Left ventricle myocardium superior (tissue), 1 donor: Measurements from ENCODE around the gene PRKAG2. TPM values are rescaled to one million over a fixed set of nuclear protein-coding genes. Genes with fewer than 3 reads are reported as not detected.

Source experiments
- ATAC-seq: fragments of 200-7000 bp; cut with Tn5 transposase; one replicate; pipeline ENCODE4 v1.9.1; 2020; ENCODE audit warnings: mild to moderate bottlenecking, moderate library complexity
- DNase-seq: peaks from one replicate; pipeline ENCODE4 v3.0.0-alpha.2; 2020
- intact Hi-C: fragments of 100-400 bp; cut with micrococcal nuclease; formaldehyde crosslinking; loops from one replicate; pipeline ENCODE4 v1.11.0; 2022
- total RNA-seq: library from RNA; stranded (reverse); fragmentation: NEBNext Ultra II Directional; extraction: Animal tissue kit (Norgen Biotek cat#: 25700); gene quantifications from one replicate; pipeline ENCODE4 v1.2.1, GENCODE V29; 2021
- donor health status: DM: no; HTN: yes; CAD: no; lungs with severe emphysema.

Gene PRKAG2
- total RNA-seq, 1 donor from 2014 or later: 113 TPM

DNA sequence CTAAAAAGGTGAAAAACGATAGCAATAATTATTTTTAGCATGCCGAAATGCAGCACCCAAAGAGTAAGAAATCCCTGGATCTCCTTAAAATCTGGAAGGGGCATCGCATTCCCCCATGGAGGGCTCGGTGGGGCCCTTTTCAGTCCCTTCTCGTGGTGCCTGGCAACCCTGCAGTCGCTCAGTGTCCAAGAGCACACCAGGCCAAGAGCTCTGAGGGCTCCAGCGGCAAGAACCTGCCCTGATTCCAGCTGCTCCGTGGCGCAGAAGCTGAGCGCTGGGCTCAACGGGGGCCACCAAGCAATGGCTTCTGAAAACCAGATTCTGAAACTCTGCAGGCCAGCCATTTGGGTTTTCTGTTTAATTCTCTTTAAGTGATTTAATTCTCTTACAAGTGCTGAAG lies 131.2 kb downstream of the PRKAG2 start:
- peak; percentile 74 for ATAC-seq
- peak; percentile 63 for DNase-seq
- intact Hi-C loops: no loop called here

DNA sequence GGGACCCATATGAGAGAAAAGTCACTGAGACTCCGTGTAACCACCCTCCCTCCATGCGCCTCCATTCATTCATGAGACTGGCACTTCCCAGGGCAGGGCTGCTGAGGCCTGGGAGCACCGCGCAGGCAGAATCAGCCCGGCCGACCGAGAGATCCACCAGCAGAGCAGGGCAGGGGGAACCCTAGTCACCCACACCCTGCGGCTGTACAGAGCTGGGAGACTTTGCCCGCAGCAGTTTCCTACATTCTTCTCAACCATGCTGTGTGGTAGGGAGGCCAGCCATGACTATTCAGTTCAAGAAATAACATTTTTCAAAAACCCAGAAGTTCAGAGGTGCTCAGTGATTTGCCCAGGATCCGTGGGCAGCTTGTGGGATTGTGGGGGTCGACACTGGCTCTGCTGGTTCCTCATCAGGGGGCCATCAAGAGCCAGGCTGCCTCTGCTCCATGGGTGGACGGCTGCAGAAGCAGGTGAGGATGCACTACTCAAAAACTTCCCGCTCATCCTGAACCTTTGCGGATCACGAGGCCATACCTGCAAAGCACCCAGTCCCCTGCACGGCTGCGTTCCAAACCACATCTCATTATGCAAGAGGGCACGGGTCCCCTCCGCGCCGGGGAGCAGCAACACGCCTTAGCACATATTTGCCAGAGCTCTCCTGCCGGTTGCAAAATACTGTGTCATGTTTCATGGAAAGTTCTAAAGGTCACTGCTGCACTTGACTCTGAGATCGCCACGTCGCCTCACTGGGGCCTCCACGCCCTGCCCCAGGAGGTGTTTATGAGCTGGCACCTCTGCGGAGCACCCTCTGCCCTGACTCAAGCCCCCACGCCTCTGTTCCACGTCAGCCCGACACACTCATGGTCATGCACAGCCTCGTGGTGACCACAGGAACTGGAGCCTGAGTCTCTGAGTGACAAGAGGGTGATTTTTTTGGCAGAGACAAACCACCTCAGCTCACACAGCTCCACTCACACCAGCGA lies 132.0 kb downstream of the PRKAG2 start:
- DNase-seq (peak; percentile 82), ATAC-seq (peak; percentile 86)
- intact Hi-C loops: no loop called here

DNA sequence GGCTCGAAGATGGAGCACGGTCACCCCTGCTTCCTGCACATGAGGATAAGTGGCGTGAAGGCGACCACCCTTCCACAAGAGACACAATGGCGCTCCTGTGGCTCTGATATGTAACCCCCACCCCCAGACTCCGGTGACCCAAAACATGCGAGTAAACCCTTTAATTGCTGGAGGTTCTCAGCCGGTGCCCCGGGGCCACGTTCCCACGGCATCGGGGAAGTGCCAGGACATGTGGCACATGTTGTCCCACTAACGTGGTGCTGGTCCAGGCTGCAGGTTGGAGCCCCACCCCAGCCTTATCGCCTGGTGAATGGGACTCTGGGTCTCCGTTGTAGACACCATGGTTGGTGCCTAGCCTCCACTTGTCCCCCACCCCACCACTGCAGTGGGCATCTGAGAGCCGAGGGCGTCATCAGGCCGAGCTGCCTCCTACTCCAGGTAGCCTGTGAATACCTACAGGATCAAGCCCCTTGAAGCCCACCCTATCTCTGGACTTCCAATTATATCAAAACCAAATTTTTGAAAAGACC lies 132.8 kb downstream of the PRKAG2 start:
- ATAC-seq: no peak
- intact Hi-C loops: no loop called here
- no peak for DNase-seq

DNA sequence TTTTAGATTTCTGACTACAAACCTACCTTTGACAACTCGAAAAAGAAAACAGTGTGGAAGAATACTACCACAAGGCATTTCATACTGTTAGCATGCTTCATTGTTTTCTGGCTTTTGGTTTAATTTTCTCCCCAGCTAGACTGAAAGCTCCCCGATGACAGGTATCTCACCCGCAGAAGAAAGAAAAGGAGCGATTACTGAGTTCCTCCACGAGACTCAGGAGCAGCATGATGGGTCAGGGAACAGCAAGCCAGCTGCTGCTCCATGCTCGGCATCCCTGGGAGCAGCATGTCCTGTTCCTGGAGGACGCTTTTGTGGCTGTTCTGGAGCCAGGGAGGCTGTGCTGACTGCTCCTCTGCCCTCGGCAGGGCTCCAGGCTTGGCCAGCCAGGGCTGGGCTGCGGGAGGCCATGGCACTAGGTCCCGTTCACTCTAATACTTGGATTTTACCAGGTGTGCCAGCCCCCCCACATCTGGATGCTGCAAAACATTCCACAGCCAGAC lies 133.4 kb downstream of the PRKAG2 start:
- intact Hi-C loops: no loop called here
- ATAC-seq: peak; percentile 68

DNA sequence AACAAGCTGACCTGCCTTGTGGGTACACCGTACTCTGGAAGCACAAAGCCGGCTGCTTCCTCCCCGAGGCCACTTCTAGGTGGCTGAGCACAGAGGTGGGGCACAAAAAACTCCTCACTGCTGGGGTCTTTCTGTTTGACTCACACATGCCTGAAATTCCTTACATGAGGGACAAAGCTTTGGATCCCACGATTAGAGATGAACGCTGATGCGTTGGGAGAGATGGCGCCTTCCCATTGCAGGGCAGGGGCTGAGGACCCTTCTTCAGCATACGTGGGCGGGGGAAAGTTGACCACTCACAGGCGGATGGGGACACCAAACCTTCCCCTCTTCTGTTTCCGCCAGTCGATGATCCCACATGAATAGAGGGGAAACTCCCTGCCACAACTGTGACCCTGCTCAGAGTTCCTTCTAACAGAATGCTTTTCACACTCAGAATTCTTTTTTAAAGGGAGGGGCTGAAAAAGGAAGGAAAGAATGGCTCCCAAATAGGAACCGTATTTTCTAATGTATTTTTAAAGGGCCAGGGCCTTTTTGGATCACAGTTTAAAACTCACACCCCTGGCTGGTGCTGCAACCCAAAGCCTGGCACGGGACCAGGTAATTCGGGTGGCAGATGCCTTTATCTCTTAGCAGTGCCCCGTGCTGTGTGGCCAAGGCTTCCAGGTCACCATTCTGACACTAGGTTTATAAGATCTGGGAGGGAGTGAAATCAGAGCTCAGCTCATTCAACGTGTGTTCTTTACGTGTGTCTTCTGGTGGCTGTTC lies 134.0 kb downstream of the PRKAG2 start:
- intact Hi-C loops: no loop called here
- peak; percentile 50 for ATAC-seq
- peak; percentile 73 for DNase-seq

More for the DNA sequence above, 133.4 kb downstream of the PRKAG2 start:
- peak; percentile 75 for DNase-seq

DNA sequence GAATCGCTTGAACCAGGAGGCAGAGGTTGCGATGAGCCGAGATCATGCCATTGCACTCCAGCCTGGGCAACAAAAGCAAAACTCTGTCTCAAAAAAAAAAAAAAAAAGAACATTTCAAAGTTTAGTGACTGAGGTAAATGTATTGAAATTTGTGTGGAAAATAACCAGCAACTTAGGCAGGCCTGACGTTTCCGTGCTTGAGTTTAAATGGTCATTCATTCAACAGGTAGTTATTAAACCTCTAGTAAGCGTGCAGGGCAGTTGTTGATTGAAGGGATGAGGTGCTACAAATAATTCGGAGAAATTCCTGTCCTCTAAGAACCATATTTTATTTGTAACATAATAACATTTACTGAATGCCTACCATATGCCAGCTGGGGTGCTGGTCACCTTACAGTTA lies 135.3 kb downstream of the PRKAG2 start:
- no peak for ATAC-seq
- DNase-seq: no peak
- intact Hi-C loops: no loop called here

DNA sequence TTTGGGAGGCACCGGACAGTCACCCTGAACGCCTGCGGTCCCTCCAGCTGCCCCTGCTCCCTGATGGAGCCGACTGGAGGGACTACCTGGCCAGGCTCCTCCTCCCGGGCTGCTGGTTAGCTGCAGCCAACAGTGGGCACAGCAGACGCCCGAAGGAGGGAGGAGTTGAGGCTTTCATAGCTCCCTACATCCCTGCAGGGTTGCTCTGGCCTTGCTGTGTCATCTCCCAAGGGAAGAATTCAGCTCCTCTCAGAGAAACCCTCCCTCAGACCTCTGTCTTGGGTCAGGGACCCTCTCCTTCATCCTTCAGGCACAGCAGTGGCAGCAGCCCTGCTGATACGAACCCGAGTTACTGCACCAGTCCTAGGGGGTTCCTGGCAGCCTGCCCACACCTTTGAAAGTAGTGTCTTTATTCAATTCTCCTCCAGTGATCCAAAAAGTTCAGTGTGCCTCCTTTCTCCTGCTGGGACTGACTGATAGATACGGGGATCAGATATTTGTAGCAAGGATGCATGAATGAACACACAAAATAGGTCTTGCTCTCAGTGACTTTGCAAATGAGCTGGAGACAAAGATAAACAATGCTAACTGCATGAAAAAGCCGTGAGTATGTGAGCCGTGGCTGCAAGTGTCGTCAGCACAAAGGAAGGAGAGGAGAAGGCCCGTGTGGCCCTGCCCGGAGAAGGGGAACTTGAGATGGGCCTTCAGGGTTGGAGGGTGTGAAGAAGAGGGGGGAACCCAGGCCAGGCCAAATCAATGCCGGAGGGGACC lies 136.6 kb downstream of the PRKAG2 start:
- ATAC-seq: no peak
- no peak for DNase-seq
- intact Hi-C loops: no loop called here

DNA sequence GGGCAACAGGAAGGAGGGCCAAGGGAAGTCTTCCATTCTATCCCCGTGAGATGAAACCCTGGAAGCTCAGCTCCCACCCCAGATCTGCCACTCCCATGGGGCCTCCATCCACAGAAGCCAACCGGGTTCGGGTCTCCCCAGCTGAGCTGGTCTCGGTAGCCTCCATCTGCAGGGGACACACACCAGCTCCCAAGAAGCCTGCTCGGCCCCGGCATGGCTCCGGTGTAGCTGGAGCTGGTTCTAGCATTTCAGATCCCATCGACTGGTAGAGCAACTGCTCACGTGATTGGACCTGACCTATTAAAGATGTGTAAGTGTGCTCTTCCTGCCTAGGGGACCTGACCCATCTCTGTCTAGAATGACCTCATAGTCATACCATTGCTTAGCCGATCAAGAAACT lies 138.0 kb downstream of the PRKAG2 start:
- intact Hi-C loops: no loop called here
- DNase-seq (no peak), ATAC-seq (no peak)

DNA sequence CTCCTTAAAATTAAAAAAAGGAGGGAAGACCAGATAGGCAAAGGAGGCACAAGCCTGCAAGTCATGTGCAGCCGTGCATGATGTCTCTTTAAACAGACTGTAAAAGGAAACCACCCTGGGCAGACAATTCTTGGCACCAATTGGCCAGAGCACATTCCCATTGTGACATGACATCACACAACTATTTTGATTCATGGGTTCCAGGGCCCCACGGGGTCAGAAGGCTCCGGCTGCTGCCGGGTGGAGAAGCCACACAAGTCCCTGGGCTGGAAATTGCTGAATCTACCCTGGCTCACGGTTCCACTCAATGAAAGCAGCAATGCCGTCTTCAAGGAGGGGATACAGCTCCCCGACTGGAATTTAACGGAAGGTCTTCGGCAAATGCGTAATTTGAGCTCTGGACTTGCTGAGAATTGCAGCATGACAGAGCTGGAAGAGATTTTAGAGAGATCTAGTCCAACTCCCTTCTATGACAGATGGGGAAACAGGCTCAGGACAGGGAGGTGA lies 140.5 kb downstream of the PRKAG2 start:
- intact Hi-C loops: no loop called here
- ATAC-seq (peak; percentile 94), DNase-seq (peak; percentile 81)

DNA sequence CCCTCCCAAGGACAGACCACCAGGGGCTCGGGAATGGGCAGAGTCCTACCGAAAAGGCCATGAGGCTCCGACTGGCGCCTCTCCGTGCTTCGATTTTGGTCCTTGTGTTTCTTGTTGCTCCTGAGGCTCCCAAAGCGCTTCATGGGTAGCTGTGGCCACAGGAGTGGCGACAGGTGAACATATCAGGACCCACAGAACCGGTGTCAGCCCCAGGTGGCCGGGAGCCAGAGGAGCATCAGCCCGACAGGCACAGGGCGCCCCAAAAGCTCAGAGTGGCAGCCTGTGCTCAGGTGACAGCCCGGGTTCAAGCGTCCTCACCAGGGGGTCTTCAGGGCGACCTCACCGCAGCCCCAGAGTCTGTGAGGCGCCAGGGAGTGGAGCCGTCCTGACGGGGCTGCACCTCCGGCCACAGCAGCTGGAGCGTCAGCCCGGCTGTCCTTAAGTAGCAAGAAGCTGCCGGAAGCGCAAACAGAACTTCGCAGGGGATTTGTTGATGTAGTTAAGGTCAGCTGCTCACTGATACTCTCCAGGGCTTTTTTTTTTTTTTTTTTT lies 141.0 kb downstream of the PRKAG2 start:
- peak; percentile 65 for DNase-seq
- peak; percentile 75 for ATAC-seq
- intact Hi-C loops: no loop called here

DNA sequence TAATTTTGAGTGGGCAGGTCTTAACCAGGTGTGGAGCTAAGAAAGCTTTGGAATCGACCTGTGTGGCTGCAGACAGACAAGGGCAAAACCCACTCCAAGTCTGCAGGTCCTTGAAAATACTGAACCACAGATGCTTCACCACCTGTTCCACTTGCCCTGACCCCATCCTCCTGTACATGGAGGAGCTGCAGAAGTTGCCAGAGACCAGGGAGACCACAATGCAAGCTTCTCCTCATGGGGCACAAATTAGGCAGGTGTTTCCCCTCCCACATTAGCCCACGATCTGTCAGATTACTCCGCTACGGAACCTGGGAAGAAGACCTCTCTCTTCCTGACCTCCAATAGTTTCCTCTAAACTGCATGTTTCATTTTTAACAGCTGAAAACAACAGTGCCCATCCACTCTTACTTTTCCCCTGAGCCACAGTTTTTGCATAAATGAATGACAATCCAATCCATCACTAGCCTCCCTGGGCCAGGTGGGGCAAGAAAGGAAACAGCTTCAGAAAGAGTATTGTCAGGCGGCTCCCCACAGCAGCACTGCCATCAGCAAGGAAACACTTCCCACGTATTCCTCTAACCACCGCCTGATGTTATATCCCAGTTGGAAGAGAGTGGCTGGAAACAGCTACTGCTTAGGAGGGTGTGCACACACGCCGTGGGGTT lies 141.6 kb downstream of the PRKAG2 start:
- DNase-seq (no peak), ATAC-seq (peak; percentile 14)
- intact Hi-C loops: no loop called here

DNA sequence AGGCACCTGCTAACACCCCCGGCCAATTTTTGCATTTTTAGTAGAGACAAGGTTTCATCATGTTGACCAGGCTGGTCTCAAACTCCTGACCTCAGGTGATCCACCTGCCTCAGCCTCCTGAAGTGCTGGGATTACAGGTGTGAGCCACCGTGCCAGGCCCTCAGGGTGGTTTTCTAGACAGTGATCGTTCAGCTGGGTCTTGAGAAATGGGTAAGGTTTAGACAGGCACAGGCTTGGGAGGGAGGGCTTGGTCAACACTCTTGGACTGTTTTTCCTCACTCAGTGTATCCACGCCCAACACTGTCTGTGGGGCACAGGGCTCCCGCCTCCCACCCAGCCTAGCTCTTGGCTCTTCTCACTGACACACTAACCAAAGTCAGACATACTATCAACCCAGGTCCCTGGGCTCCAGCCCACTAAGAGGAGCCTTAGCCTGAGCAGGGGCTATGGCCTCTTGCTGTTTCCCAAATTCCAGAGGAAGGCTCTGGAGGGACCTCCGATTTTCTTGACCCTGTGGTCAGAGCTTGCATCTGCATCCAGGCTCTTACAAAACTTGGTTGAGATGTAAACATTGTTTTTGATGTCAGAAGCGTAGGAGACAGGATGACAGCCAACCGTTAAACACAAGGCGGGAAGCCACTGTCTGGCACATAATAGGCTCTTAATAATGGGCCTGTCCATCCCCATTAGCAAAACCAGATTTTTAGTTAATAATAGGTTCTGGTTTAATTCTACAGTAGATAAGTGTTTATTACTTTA lies 143.9 kb downstream of the PRKAG2 start:
- DNase-seq: no peak
- intact Hi-C loops: no loop called here
- ATAC-seq: no peak

DNA sequence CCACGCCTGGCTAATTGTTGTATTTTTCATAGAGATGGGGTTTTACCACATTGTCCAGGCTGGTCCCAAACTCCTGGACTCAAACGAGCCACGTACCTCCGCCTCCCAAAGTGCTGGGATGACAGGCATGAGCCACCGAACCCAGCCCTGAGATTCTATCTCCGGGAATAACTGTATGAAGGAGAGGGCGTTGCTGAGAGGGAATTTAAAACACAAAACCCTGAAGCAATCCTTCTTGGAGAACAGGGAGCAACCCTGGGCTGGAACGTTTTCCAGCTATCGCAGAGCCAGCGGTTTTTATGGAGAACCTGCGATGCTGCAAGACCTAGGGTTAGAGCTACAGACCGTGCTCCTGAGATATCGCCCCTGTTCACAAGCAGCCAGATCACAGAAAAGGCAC lies 144.6 kb downstream of the PRKAG2 start:
- no peak for DNase-seq
- intact Hi-C loops: no loop called here
- no peak for ATAC-seq

DNA sequence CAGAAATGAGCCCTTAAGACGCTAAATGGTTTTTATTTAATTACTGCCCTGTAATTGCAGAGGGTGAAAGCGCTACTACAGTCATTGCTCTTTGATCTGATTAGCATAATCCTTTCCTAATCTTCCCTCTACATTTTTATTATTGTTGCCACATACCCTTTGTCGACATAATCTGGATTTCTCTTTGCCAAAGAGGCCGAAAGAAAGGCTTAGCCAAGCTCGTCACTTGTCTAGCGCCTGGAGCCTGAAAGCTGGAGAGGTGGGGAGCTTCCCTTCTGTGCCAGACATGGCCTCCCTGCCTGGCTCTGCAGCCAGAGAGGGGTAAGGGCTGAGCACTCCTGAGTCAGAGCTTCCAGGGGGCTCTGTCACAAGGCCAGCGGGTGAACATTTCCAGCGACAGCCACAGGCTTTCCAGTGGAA lies 145.9 kb downstream of the PRKAG2 start:
- ATAC-seq: peak; percentile 18

DNA sequence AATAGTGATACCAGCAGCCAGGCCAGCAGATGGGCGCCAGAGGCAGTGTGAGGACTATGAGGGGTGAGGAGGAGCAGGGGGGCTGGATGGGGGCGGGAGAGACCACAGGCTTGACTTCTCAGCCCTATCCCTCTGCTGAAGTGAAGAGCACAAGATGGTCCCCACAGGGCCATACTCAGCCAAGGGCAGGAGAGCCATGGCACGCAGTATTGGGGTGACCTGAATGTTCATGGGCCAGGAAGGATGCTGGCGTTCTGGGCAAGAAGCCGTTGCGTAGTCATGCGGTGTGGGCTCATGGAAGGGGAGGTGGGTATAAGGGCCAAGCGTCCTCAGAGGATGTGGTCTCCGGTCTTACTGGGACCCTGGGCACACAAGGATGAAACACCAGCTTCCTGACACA lies 146.3 kb downstream of the PRKAG2 start:
- ATAC-seq: no peak

More for the DNA sequence above, 145.9 kb downstream of the PRKAG2 start:
- DNase-seq: no peak
- intact Hi-C loops: no loop called here

DNA sequence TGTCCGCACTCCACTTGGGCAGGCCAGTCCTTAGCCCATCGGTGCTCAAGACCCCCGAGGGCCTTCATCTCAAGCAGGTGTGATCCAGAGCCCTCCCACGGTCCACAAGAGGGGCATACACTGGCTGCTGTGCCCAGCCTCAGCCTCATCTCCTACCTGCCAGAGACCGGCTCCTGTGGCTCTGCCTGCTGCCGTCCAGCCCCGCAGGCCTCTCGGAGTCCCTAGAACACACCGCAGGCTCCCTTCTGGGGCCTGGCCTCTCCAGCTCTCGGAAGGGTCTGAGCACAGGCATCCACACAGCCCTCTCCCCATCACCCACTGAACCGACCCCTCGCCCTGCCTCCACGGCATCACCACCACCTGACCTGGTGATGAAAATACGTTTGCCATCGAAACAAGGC lies 147.4 kb downstream of the PRKAG2 start:
- DNase-seq: no peak
- intact Hi-C loops: no loop called here
- no peak for ATAC-seq

More for the DNA sequence above, 146.3 kb downstream of the PRKAG2 start:
- no peak for DNase-seq
- intact Hi-C loops: no loop called here

DNA sequence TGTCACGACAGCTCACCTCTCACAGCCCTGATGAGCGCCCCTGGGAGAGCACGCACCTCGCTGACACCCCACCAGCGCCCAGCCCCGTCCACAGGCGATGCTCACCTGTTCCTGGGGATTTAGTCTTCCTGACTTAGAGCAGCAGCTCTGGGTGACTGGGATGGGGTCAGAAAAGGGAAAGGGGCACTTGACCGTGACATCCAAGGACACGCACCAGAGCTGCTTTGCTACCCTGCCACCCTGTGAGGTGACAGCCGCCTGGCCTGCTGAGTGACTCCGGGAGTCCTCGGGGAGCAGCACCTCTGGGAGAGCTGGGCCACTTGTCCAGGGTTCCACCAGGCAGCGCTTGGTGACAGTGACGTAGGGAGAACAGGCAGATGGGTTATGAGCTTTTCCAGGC lies 148.2 kb downstream of the PRKAG2 start:
- DNase-seq (no peak), ATAC-seq (peak; percentile 9)
- intact Hi-C loops: no loop called here
